Measurements from ENCODE around the gene A2M. TPM values are rescaled to one million over a fixed set of nuclear protein-coding genes. Genes with fewer than 3 reads are reported as not detected.

A2M gene
- total and polyA plus RNA-seq, 2 experiments from 2014 or later = 0.92 TPM; not detected in 1

DNA sequence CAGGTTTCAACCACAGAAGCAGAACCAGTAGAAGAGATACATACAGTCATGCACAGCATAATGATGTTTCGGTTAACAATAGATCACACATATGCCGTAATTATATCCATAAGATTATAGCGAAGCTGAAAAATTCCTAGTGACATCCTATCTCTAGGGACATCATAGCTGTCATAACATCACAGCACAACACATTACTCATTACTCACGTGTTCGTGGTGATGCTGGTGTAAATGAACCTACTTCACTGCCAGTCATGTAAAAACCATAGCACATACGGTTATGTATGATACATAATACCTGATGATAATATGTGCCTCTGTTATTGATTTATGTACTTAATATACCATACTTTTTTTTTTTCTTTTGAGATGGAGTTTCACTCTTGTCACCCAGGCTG, 81.6 kb downstream of the A2M start:
- Histone ChIP-seq H3F3A (replicated peaks; ENCODE audit: low read depth) (no peaks in the 10 kb centered on the region), H3K4me1 (ENCODE audit: insufficient read depth) (peaks cover 6% of the 10 kb centered on the region; the same call in 1 of the 2 replicates), H3K27me3 (ENCODE audit: insufficient read depth) (no peaks in the 10 kb centered on the region), H3K27ac (ENCODE audit: low read depth) (no peak overlapping the region), H3K9me2 (ENCODE audit: insufficient read depth) (no peaks in the 10 kb centered on the region; the same call in 1 of the 2 replicates), H3K36me3 (ENCODE audit: insufficient read depth) (no peaks in the 10 kb centered on the region), H3K4me2 (no peak overlapping the region), H2AFZ (no peak overlapping the region), H4K20me1 (replicated peaks; ENCODE audit: insufficient read depth) (no peaks in the 10 kb centered on the region), H3K4me3 (no peak overlapping the region), H3K79me2 (replicated peaks; ENCODE audit: insufficient read depth) (no peaks in the 10 kb centered on the region)
- ATAC-seq (no peak), DNase-seq (ENCODE audit: low spot score) (no peak)
- H3K27ac Mint-ChIP-seq = no peak overlapping the region
- TF ChIP-seq NANOG (IDR thresholded peaks at IDR 0.05; ENCODE audit: borderline replicate concordance) (no peak), EZH2 (IDR thresholded peaks at IDR 0.05; ENCODE audit: low read depth, unreplicated experiment) (no peak), STAT1 (IDR thresholded peaks at IDR 0.05; ENCODE audit: unreplicated experiment) (no peak)
- H3K4me3 Mint-ChIP-seq = no peak overlapping the region
- H3K27me3 Mint-ChIP-seq (ENCODE audit: insufficient read depth, low read depth, poor library complexity) = peaks cover 2% of the 10 kb centered on the region
- no peaks in the 10 kb centered on the region; the same call in 1 of the 3 replicates for H3K36me3 Mint-ChIP-seq (ENCODE audit: low read depth)
- peaks cover 3% of the 10 kb centered on the region; the same call in 1 of the 3 replicates for H3K9me3 Mint-ChIP-seq
- peaks cover 4% of the 10 kb centered on the region; the same call in 2 of the 3 replicates for H3K4me1 Mint-ChIP-seq

DNA sequence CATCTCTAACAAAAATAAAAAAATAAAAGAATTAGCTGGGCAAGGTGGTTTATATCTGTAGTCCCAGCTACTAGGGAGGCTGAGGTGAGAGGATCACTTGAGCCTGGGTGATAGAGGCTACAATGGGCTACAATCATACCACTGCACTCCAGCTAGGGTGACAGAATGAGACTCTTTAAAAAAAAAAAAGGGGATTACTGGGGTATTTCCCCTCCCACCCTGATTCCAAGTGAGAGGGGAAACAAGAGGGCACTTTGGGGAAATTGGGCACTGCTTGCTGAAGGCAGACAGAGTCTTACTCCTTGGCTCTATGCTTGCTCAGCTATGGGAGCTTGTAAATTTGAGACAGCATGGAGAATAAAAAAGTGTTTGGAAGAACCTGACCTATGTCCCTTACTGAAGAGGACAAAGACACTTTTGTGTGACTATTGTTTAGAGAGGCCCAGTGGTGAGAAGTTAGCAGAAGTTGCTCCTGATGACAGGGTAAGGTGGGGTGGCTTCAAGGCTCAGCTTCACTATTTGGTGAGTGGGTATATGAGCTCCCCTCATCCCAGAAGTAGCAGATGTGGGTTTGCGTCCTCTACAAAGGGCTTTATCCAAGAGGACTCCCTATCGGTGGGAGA, 82.3 kb downstream of the A2M start:
- Mint-ChIP-seq H3K4me3 (no peak overlapping the region), H3K4me1 (peaks cover 4% of the 10 kb centered on the region; the same call in 2 of the 3 replicates), H3K27ac (no peak overlapping the region), H3K9me3 (peaks cover 3% of the 10 kb centered on the region; the same call in 1 of the 3 replicates), H3K36me3 (ENCODE audit: low read depth) (no peaks in the 10 kb centered on the region; the same call in 1 of the 3 replicates), H3K27me3 (ENCODE audit: insufficient read depth, low read depth, poor library complexity) (peaks cover 2% of the 10 kb centered on the region)
- Histone ChIP-seq H4K20me1 (replicated peaks; ENCODE audit: insufficient read depth) (no peaks in the 10 kb centered on the region), H3K9me2 (ENCODE audit: insufficient read depth) (no peaks in the 10 kb centered on the region; the same call in 1 of the 2 replicates), H3K27ac (ENCODE audit: low read depth) (no peak overlapping the region), H3K36me3 (ENCODE audit: insufficient read depth) (no peaks in the 10 kb centered on the region), H3K27me3 (ENCODE audit: insufficient read depth) (no peaks in the 10 kb centered on the region), H2AFZ (no peak overlapping the region), H3K4me3 (no peak overlapping the region), H3K4me1 (ENCODE audit: insufficient read depth) (peaks cover 6% of the 10 kb centered on the region; the same call in 1 of the 2 replicates), H3K4me2 (no peak overlapping the region), H3F3A (replicated peaks; ENCODE audit: low read depth) (no peaks in the 10 kb centered on the region), H3K79me2 (replicated peaks; ENCODE audit: insufficient read depth) (no peaks in the 10 kb centered on the region)
- no peak for DNase-seq (ENCODE audit: low spot score)
- no peak for ATAC-seq
- TF ChIP-seq ZNF114 (CRISPR knock-in tag; IDR thresholded peaks at IDR 0.05) (no peak), EZH2phosphoT487 (IDR thresholded peaks at IDR 0.05; ENCODE audit: unreplicated experiment) (no peak), CREB1 (CRISPR knock-in tag; IDR thresholded peaks at IDR 0.05; ENCODE audit: low read depth) (no peak), POLR2AphosphoS5 (IDR thresholded peaks at IDR 0.05; ENCODE audit: low read depth) (no peak), ZNF462 (CRISPR knock-in tag; IDR thresholded peaks at IDR 0.05) (no peak), NANOG (IDR thresholded peaks at IDR 0.05; ENCODE audit: borderline replicate concordance) (no peak), CTCF (conservative IDR thresholded peaks at IDR 0.05; ENCODE audit: low read depth in 2 of 2) (no peak), STAT1 (IDR thresholded peaks at IDR 0.05; ENCODE audit: unreplicated experiment) (no peak), JUNB (IDR thresholded peaks at IDR 0.05; ENCODE audit: unreplicated experiment) (no peak), EZH2 (IDR thresholded peaks at IDR 0.05; ENCODE audit: low read depth, unreplicated experiment) (no peak)

Data from GM23338 (cell line).